Measurements from ENCODE around the gene MAFG.
A peak's percentile ranks its signal among the peaks of the same experiment; 100 is the strongest.

Gene MAFG

GRCh38 chr17:81939881-81940385 is 12.4 kb upstream of the MAFG start:
- DNase-seq: no peak

GRCh38 chr17:81939218-81939617 is 11.7 kb upstream of the MAFG start:
- no peak for DNase-seq

- DNase-seq: no peak
Measured at GRCh38 chr17:81935709-81936084, 8.2 kb upstream of the MAFG start.

GRCh38 chr17:81934850-81935708 is 7.5 kb upstream of the MAFG start:
- DNase-seq: no peak

GRCh38 chr17:81934098-81934757 is 6.7 kb upstream of the MAFG start:
- DNase-seq: no peak

GRCh38 chr17:81933178-81933699 is 5.7 kb upstream of the MAFG start:
- no peak for DNase-seq

- DNase-seq: no peak
Measured at GRCh38 chr17:81932333-81932983, 4.9 kb upstream of the MAFG start.

- DNase-seq: no peak
Measured at GRCh38 chr17:81931557-81932332, 4.2 kb upstream of the MAFG start.

- no peak for DNase-seq
Measured at GRCh38 chr17:81931189-81931556, 3.6 kb upstream of the MAFG start.

- no peak for DNase-seq
Measured at GRCh38 chr17:81930142-81931125, 2.9 kb upstream of the MAFG start.

GRCh38 chr17:81929253-81930141 is 2.0 kb upstream of the MAFG start:
- DNase-seq: no peak

- peak; percentile 36 for DNase-seq
Measured at GRCh38 chr17:81928544-81929252, 1.2 kb upstream of the MAFG start.

GRCh38 chr17:81927152-81927652 is 333 bp downstream of the MAFG start:
- DNase-seq: no peak

GRCh38 chr17:81926451-81927151 is 934 bp downstream of the MAFG start:
- DNase-seq: peak; percentile 84

- no peak for DNase-seq
Measured at GRCh38 chr17:81925860-81926450, 1.6 kb downstream of the MAFG start.

- DNase-seq: no peak
Measured at GRCh38 chr17:81924557-81925532, 2.7 kb downstream of the MAFG start.
